Gastrocnemius medialis (tissue), 4 donors: ENCODE measurements around the gene PIAS1.

Source experiments
- POLR2A ChIP-seq, 2 donors: fragments of 450-650 bp; IDR thresholded peaks; one replicate each; pipeline ENCODE4 v1.6.1; 2017; ENCODE audit warnings: antibody characterized with exemption in 2 of 2, mild to moderate bottlenecking in 2 of 2, moderate library complexity in 2 of 2
- TF ChIP-seq, protein P1 (sequence below), 5 experiments: fragments of 450-650 bp in 3 of 5; fragments of 200-600 bp in 2 of 5; sonication (generic) in 2 of 5; IDR thresholded peaks in 4 of 5; conservative IDR thresholded peaks in 1 of 5; 1 replicate in 4 of 5; 2 replicates in 1 of 5; pipeline ENCODE4 v1.5.1; 2016 to 2019; ENCODE audit warnings: antibody characterized with exemption in 5 of 5, mild to moderate bottlenecking in 3 of 5, moderate library complexity in 3 of 5

DNA sequence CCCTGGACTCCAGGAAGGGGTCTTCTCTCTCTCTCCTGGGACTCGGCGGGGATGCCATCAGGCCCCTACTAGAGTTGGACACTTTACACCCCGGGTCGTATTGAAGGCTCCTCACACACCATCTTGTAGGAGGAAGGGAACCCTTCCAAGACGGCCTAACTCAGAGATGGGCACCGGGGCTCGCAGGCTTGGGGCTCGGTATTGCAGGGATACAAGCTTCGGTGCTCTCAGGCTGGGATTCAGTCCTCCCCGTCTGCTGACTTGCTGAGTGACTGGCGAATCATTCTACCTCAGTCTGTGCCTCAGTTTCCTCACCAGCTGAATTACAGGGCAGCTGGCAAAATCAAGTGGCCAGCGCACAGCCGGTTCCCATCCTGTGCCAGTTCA, 151.4 kb downstream of the PIAS1 start:
- TF ChIP-seq, protein P1, sequence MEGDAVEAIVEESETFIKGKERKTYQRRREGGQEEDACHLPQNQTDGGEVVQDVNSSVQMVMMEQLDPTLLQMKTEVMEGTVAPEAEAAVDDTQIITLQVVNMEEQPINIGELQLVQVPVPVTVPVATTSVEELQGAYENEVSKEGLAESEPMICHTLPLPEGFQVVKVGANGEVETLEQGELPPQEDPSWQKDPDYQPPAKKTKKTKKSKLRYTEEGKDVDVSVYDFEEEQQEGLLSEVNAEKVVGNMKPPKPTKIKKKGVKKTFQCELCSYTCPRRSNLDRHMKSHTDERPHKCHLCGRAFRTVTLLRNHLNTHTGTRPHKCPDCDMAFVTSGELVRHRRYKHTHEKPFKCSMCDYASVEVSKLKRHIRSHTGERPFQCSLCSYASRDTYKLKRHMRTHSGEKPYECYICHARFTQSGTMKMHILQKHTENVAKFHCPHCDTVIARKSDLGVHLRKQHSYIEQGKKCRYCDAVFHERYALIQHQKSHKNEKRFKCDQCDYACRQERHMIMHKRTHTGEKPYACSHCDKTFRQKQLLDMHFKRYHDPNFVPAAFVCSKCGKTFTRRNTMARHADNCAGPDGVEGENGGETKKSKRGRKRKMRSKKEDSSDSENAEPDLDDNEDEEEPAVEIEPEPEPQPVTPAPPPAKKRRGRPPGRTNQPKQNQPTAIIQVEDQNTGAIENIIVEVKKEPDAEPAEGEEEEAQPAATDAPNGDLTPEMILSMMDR (IDR thresholded peaks at IDR 0.05 in 4 of 5, conservative IDR thresholded peaks at IDR 0.05 in 1 of 5), result no peak
- TF ChIP-seq POLR2A (IDR thresholded peaks at IDR 0.05), result no peak
